HTR-8/SVneo (cell line): Measurements from ENCODE around the gene ZNF407.

Source experiments
- DNase-seq: peaks from one replicate; pipeline ENCODE4 v3.0.0; 2011; ENCODE audit warnings: low spot score, mixed read lengths; ENCODE audit not compliant: insufficient read length
- FAIRE-seq: peaks from 2 replicates; lab custom pipeline; 2011; peaks lifted over from hg19 to GRCh38; lab: Jason Lieb, UNC

Gene ZNF407

GRCh38 chr18:74774486-74774885 is 176.8 kb downstream of the ZNF407 start:
- no peak for FAIRE-seq
- DNase-seq = no peak

- no peak for FAIRE-seq
Measured at GRCh38 chr18:74775239-74775638, 177.6 kb downstream of the ZNF407 start.

GRCh38 chr18:74778191-74778847 is 180.6 kb downstream of the ZNF407 start:
- no peak for DNase-seq
- FAIRE-seq = no peak

More at GRCh38 chr18:74775239-74775638, 177.6 kb downstream of the ZNF407 start:
- no peak for DNase-seq

GRCh38 chr18:74784752-74785151 is 187.1 kb downstream of the ZNF407 start:
- DNase-seq (no peak), FAIRE-seq (no peak)

- FAIRE-seq (peak; percentile 23), DNase-seq (no peak)
Measured at GRCh38 chr18:74785632-74786031, 188.0 kb downstream of the ZNF407 start.

GRCh38 chr18:74788657-74789056 is 191.0 kb downstream of the ZNF407 start:
- FAIRE-seq (no peak), DNase-seq (no peak)

- FAIRE-seq (no peak), DNase-seq (no peak)
Measured at GRCh38 chr18:74789078-74789477, 191.4 kb downstream of the ZNF407 start.

- DNase-seq (no peak), FAIRE-seq (no peak)
Measured at GRCh38 chr18:74790451-74790850, 192.8 kb downstream of the ZNF407 start.

- DNase-seq = no peak
- no peak for FAIRE-seq
Measured at GRCh38 chr18:74791501-74792194, 194.0 kb downstream of the ZNF407 start.

GRCh38 chr18:74793746-74794145 is 196.1 kb downstream of the ZNF407 start:
- no peak for DNase-seq
- no peak for FAIRE-seq

- FAIRE-seq = no peak
- DNase-seq = no peak
Measured at GRCh38 chr18:74795751-74796150, 198.1 kb downstream of the ZNF407 start.

- FAIRE-seq (no peak), DNase-seq (no peak)
Measured at GRCh38 chr18:74796211-74796610, 198.5 kb downstream of the ZNF407 start.

GRCh38 chr18:74796841-74797576 is 199.3 kb downstream of the ZNF407 start:
- DNase-seq = no peak
- FAIRE-seq = no peak

- no peak for FAIRE-seq
Measured at GRCh38 chr18:74797577-74798151, 200.0 kb downstream of the ZNF407 start.

GRCh38 chr18:74799542-74799941 is 201.9 kb downstream of the ZNF407 start:
- FAIRE-seq (no peak), DNase-seq (no peak)

More at GRCh38 chr18:74797577-74798151, 200.0 kb downstream of the ZNF407 start:
- DNase-seq = no peak

GRCh38 chr18:74800098-74800497 is 202.4 kb downstream of the ZNF407 start:
- FAIRE-seq (no peak), DNase-seq (no peak)

- no peak for DNase-seq
- FAIRE-seq = no peak
Measured at GRCh38 chr18:74803117-74803516, 205.4 kb downstream of the ZNF407 start.

- FAIRE-seq = no peak
- no peak for DNase-seq
Measured at GRCh38 chr18:74803769-74804168, 206.1 kb downstream of the ZNF407 start.

- FAIRE-seq (no peak), DNase-seq (no peak)
Measured at GRCh38 chr18:74804677-74805076, 207.0 kb downstream of the ZNF407 start.

GRCh38 chr18:74806073-74806472 is 208.4 kb downstream of the ZNF407 start:
- no peak for FAIRE-seq
- no peak for DNase-seq
